Peyer's patch (tissue), 4 donors: ENCODE results near the gene ROBO3. TPM values are rescaled to one million over a fixed set of nuclear protein-coding genes. Genes with fewer than 3 reads are reported as not detected.

Experiments used
- DNase-seq, 3 donors: peaks; one replicate each; pipeline ENCODE4 v3.0.0-alpha.2; 2017 to 2019
- H3K27ac ChIP-seq, 4 donors: fragments of 200-600 bp; sonication (generic); one replicate each; pipeline ENCODE4 v1.5.1; 2016 to 2019
- H3K27me3 ChIP-seq, 2 donors: fragments of 200-600 bp; sonication (generic); one replicate each; pipeline ENCODE4 v1.5.1; 2019
- H3K36me3 ChIP-seq, 3 donors: fragments of 200-600 bp; sonication (generic); one replicate each; pipeline ENCODE4 v1.5.1; 2016 to 2019
- H3K4me1 ChIP-seq, 4 donors: fragments of 200-600 bp; sonication (generic); one replicate each; pipeline ENCODE4 v1.5.1; 2016 to 2019
- H3K4me3 ChIP-seq, 4 donors: fragments of 200-600 bp; sonication (generic); 1 replicate in 3 of 4; 2 replicates in 1 of 4; pipeline ENCODE4 v1.5.1; 2016 to 2019; ENCODE audit warnings: mild to moderate bottlenecking in 1 of 4
- H3K9me3 ChIP-seq, 4 donors: fragments of 200-600 bp; sonication (generic); one replicate each; pipeline ENCODE4 v1.5.1; 2016 to 2019; ENCODE audit warnings: mild to moderate bottlenecking in 1 of 4
- POLR2A ChIP-seq, 2 donors: fragments of 450-650 bp; IDR thresholded peaks; one replicate each; pipeline ENCODE4 v1.5.1; 2017; ENCODE audit warnings: antibody characterized with exemption in 2 of 2, mild to moderate bottlenecking in 2 of 2, moderate library complexity in 2 of 2
- total RNA-seq, 4 donors: library from RNA; depleted of rRNA; stranded (reverse); fragments of >200 nt; gene quantifications; one replicate each; pipeline ENCODE4 v1.1.0, GENCODE V29; 2016
- TF ChIP-seq, protein P1 (sequence below), 6 experiments: fragments of 450-650 bp in 4 of 6; fragments of 200-600 bp in 2 of 6; sonication (generic) in 1 of 6; IDR thresholded peaks; one replicate each; pipeline ENCODE4 v1.5.1; 2017 to 2019; ENCODE audit warnings: antibody characterized with exemption in 6 of 6, mild to moderate bottlenecking in 3 of 6, moderate library complexity in 1 of 6

ROBO3 gene
- total RNA-seq, 4 donors from 2014 or later, result 3.6 to 49.5 (median 16.1) TPM

- Histone ChIP-seq H3K9me3 (no peaks in the 10 kb centered on the region), H3K4me3 (no peak overlapping the region), H3K27ac (no peak overlapping the region), H3K27me3 (peaks cover 0 to 34% of the 10 kb centered on the region in 2 donors), H3K4me1 (peaks cover 0 to 25% (median 0%) of the 10 kb centered on the region in 4 donors), H3K36me3 (no peaks in the 10 kb centered on the region)
- TF ChIP-seq, protein P1, sequence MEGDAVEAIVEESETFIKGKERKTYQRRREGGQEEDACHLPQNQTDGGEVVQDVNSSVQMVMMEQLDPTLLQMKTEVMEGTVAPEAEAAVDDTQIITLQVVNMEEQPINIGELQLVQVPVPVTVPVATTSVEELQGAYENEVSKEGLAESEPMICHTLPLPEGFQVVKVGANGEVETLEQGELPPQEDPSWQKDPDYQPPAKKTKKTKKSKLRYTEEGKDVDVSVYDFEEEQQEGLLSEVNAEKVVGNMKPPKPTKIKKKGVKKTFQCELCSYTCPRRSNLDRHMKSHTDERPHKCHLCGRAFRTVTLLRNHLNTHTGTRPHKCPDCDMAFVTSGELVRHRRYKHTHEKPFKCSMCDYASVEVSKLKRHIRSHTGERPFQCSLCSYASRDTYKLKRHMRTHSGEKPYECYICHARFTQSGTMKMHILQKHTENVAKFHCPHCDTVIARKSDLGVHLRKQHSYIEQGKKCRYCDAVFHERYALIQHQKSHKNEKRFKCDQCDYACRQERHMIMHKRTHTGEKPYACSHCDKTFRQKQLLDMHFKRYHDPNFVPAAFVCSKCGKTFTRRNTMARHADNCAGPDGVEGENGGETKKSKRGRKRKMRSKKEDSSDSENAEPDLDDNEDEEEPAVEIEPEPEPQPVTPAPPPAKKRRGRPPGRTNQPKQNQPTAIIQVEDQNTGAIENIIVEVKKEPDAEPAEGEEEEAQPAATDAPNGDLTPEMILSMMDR (IDR thresholded peaks at IDR 0.05), result no peak
- no peak for TF ChIP-seq POLR2A (IDR thresholded peaks at IDR 0.05)
- no peak for DNase-seq
Observed at GRCh38 chr11:124872280-124872679, 7.0 kb downstream of the ROBO3 start.

DNA sequence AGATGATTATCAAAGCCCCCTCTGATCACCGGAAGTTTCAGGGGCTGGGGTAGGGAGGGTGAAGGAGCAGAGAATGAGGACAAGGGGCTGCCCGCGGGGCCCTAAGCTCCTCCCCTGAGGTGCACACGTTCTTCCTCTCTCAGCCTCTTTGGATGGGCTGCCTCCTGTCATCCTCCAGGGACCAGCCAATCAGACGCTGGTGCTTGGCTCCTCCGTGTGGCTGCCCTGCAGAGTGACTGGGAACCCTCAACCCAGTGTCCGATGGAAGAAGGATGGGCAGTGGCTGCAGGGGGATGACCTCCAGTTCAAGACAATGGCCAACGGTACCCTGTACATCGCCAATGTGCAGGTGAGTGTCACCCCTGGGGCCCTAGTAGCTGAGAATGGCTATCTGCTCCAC, 7.5 kb downstream of the ROBO3 start:
- TF ChIP-seq, protein P1 (IDR thresholded peaks at IDR 0.05), result no peak
- no peak for TF ChIP-seq POLR2A (IDR thresholded peaks at IDR 0.05)
- H3K27me3 ChIP-seq, result peaks cover 0 to 29% of the 10 kb centered on the region in 2 donors
- DNase-seq, result no peak
- no peaks in the 10 kb centered on the region for H3K9me3 ChIP-seq
- no peak overlapping the region for H3K27ac ChIP-seq
- H3K4me3 ChIP-seq, result no peak overlapping the region
- peaks cover 0 to 30% (median 0%) of the 10 kb centered on the region in 4 donors for H3K4me1 ChIP-seq
- no peaks in the 10 kb centered on the region for H3K36me3 ChIP-seq

GRCh38 chr11:124873951-124874350, 8.7 kb downstream of the ROBO3 start:
- TF ChIP-seq POLR2A (IDR thresholded peaks at IDR 0.05), result no peak
- TF ChIP-seq, protein P1 (IDR thresholded peaks at IDR 0.05), result no peak
- Histone ChIP-seq H3K4me1 (peaks cover 0 to 25% (median 0%) of the 10 kb centered on the region in 4 donors), H3K36me3 (no peaks in the 10 kb centered on the region), H3K9me3 (no peaks in the 10 kb centered on the region), H3K27ac (no peak overlapping the region), H3K27me3 (peaks cover 0 to 18% of the 10 kb centered on the region in 2 donors), H3K4me3 (no peak overlapping the region)
- DNase-seq, result peak in 1 of 3 donors; percentile 22

GRCh38 chr11:124874571-124875255, 9.5 kb downstream of the ROBO3 start:
- Histone ChIP-seq H3K4me1 (peaks cover 0 to 20% (median 0%) of the 10 kb centered on the region in 4 donors), H3K4me3 (no peak overlapping the region), H3K27ac (no peak overlapping the region), H3K9me3 (no peaks in the 10 kb centered on the region), H3K36me3 (no peaks in the 10 kb centered on the region), H3K27me3 (peaks cover 0 to 12% of the 10 kb centered on the region in 2 donors)
- peak in 1 of 3 donors; percentile 24 for DNase-seq
- no peak for TF ChIP-seq POLR2A (IDR thresholded peaks at IDR 0.05)
- TF ChIP-seq, protein P1 (IDR thresholded peaks at IDR 0.05), result no peak

DNA sequence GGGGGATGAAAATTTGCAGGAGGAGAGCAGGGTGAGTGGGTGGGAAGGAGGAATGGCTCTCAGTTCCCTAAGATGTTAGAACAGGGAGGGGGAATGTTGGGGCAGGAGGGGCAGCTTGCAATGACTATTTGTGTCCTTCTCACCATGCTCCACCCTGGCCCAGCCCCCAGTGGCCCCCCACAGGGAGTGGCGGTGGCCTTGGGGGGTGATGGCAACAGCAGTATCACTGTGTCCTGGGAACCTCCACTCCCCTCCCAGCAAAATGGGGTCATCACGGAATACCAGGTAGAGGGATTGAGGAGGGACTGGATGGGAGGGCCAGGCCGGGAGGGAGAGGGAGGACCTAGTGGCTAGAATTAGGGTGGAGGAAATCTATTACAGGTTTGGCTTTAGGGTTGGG, 10.2 kb downstream of the ROBO3 start:
- TF ChIP-seq POLR2A (IDR thresholded peaks at IDR 0.05), result no peak
- TF ChIP-seq, protein P1 (IDR thresholded peaks at IDR 0.05), result no peak
- DNase-seq, result peak in 1 of 3 donors; percentile 28
- no peak overlapping the region for H3K27ac ChIP-seq
- H3K27me3 ChIP-seq, result peaks cover 0 to 5% of the 10 kb centered on the region in 2 donors
- peaks cover 0 to 20% (median 0%) of the 10 kb centered on the region in 4 donors for H3K4me1 ChIP-seq
- no peaks in the 10 kb centered on the region for H3K9me3 ChIP-seq
- no peaks in the 10 kb centered on the region for H3K36me3 ChIP-seq
- H3K4me3 ChIP-seq, result peak overlapping the region in 1 of 4 donors; percentile 71
